GM12878 (cell line): ENCODE results near the gene DUSP15. TPM values are rescaled to one million over a fixed set of nuclear protein-coding genes. Genes with fewer than 3 reads are reported as not detected.
A peak's percentile ranks its signal among the peaks of the same experiment; 100 is the strongest.

ENCODE experiments used
- ATAC-seq: fragments of 200-7000 bp; cut with Tn5 transposase; 3 replicates; pipeline ENCODE4 v1.9.1; 2020; ENCODE audit warnings: mild to moderate bottlenecking, moderate library complexity
- BruUV-seq: library from RNA; stranded (reverse); fragments of 400-500 nt; replicated peaks from 2 replicates; lab custom pipeline; 2021; lab: Mats Ljungman, UMichigan
- CTCF ChIA-PET: fragments of 300-600 bp; sonication (Branson Sonifier 250); formaldehyde crosslinking; extraction: SDS; loops from one replicate; lab custom pipeline; 2021; ENCODE audit warnings: inconsistent platforms; lab: Yijun Ruan, JAX
- POLR2A ChIA-PET: fragments of 350-600 bp; formaldehyde crosslinking; extraction: SDS; loops from one replicate; lab custom pipeline; 2021; ENCODE audit warnings: inconsistent platforms; lab: Charles Lee
- RAD21 ChIA-PET: fragments of 300-600 bp; sonication (Branson Sonifier 250); formaldehyde crosslinking; loops from one replicate; lab custom pipeline; 2023; ENCODE audit warnings: antibody characterized with exemption; ENCODE audit not compliant: unreplicated experiment; lab: Charles Lee
- SMC1A ChIA-PET: fragments of 300-600 bp; sonication (Branson Sonifier 250); formaldehyde crosslinking; loops from one replicate; lab custom pipeline; 2023; ENCODE audit not compliant: unreplicated experiment, uncharacterized antibody; lab: Charles Lee
- DNase-seq: peaks from one replicate; pipeline ENCODE4 v3.0.0-alpha.2; 2011; ENCODE audit warnings: low read depth, low spot score
- FAIRE-seq: peaks from 3 replicates; lab custom pipeline; 2011; peaks lifted over from hg19 to GRCh38; lab: Jason Lieb, UNC
- H2AFZ ChIP-seq: 2 replicates; pipeline ENCODE4 v1.6.0; 2011; ENCODE audit warnings: low read depth, low read length, control low read depth; ENCODE audit not compliant: control insufficient read depth
- H3K27ac ChIP-seq: 2 replicates; pipeline ENCODE4 v1.5.1; 2011; ENCODE audit warnings: control low read depth; ENCODE audit not compliant: control insufficient read depth, insufficient read depth
- H3K27me3 ChIP-seq, 2 experiments: replicated peaks in 1 of 2; 2 replicates each; pipeline versions ENCODE4 v1.6.0 to v1.6.1; 2011; ENCODE audit warnings: low read length in 1 of 2; ENCODE audit not compliant: control insufficient read depth in 2 of 2, insufficient read depth in 2 of 2
- H3K36me3 ChIP-seq, 2 experiments: 2 replicates each; pipeline ENCODE4 v1.5.1; 2011; ENCODE audit warnings: low read length in 1 of 2; ENCODE audit not compliant: control insufficient read depth in 2 of 2, insufficient read depth in 2 of 2
- H3K4me1 ChIP-seq: 2 replicates; pipeline ENCODE4 v1.6.1; 2011; ENCODE audit warnings: mild to moderate bottlenecking, low read length, moderate library complexity, mixed read lengths; ENCODE audit not compliant: control insufficient read depth, insufficient read depth
- H3K4me2 ChIP-seq: 2 replicates; pipeline ENCODE4 v1.6.0; 2011; ENCODE audit warnings: control low read depth; ENCODE audit not compliant: control insufficient read depth, insufficient read depth
- H3K4me3 ChIP-seq: fragments of 200-600 bp; sonication (generic); 2 replicates; pipeline ENCODE4 v1.5.1; 2016
- H3K79me2 ChIP-seq: 2 replicates; pipeline ENCODE4 v1.6.0; 2011; ENCODE audit warnings: low read length; ENCODE audit not compliant: control insufficient read depth, insufficient read depth
- H3K9ac ChIP-seq: 2 replicates; pipeline ENCODE4 v1.8.0; 2011; ENCODE audit warnings: low read length, control low read depth, mixed read lengths; ENCODE audit not compliant: control insufficient read depth, insufficient read depth
- H3K9me3 ChIP-seq: replicated peaks from 3 replicates; pipeline ENCODE4 v1.5.1; 2011; ENCODE audit warnings: mild to moderate bottlenecking, low read length; ENCODE audit not compliant: control insufficient read depth, insufficient read depth
- H4K20me1 ChIP-seq: 2 replicates; pipeline ENCODE4 v1.6.0; 2011; ENCODE audit not compliant: control insufficient read depth, insufficient read depth
- ATF7 ChIP-seq: fragments of 450-650 bp; IDR thresholded peaks from 2 replicates; pipeline ENCODE4 v1.6.1; 2016; ENCODE audit warnings: low read depth, mild to moderate bottlenecking
- BHLHE40 ChIP-seq, 2 experiments: fragments of 450-650 bp in 1 of 2; IDR thresholded peaks; 2 replicates each; pipeline ENCODE4 v1.6.1; 2011 to 2017; ENCODE audit warnings: low read depth in 2 of 2, borderline replicate concordance in 1 of 2, improper control_type of control experiment in 1 of 2, low read length in 1 of 2, mild to moderate bottlenecking in 1 of 2
- CHD2 ChIP-seq: IDR thresholded peaks from 2 replicates; pipeline ENCODE4 v1.6.1; 2011; ENCODE audit warnings: low read depth, low read length, improper control_type of control experiment, borderline replicate concordance
- DPF2 ChIP-seq: fragments of 450-650 bp; IDR thresholded peaks from 2 replicates; pipeline ENCODE4 v1.6.1; 2017; ENCODE audit warnings: mild to moderate bottlenecking
- ELK1 ChIP-seq: IDR thresholded peaks from 2 replicates; pipeline ENCODE4 v1.6.1; 2012; ENCODE audit warnings: low read depth, low read length, improper control_type of control experiment
- FOXK2 ChIP-seq: fragments of 450-650 bp; IDR thresholded peaks from 2 replicates; pipeline ENCODE4 v1.6.1; 2017; ENCODE audit warnings: mild to moderate bottlenecking, moderate library complexity
- IKZF1 ChIP-seq: fragments of 450-650 bp; conservative IDR thresholded peaks from 2 replicates; pipeline ENCODE4 v1.6.1; 2017; ENCODE audit warnings: antibody characterized with exemption, mild to moderate bottlenecking
- JUND ChIP-seq: IDR thresholded peaks from 2 replicates; pipeline ENCODE4 v1.6.1; 2012; ENCODE audit warnings: low read depth, mild to moderate bottlenecking, low read length, improper control_type of control experiment, moderate library complexity
- MLLT1 ChIP-seq: fragments of 450-650 bp; IDR thresholded peaks from 2 replicates; pipeline ENCODE4 v1.6.1; 2016; ENCODE audit warnings: mild to moderate bottlenecking
- MTA2 ChIP-seq: fragments of 450-650 bp; IDR thresholded peaks from 2 replicates; pipeline ENCODE4 v1.6.1; 2016; ENCODE audit warnings: low read depth, mild to moderate bottlenecking, moderate library complexity
- NR2F1 ChIP-seq: fragments of 450-650 bp; conservative IDR thresholded peaks from 2 replicates; pipeline ENCODE4 v1.6.1; 2017; ENCODE audit warnings: mild to moderate bottlenecking
- RB1 ChIP-seq: fragments of 450-650 bp; formaldehyde crosslinking; IDR thresholded peaks from 2 replicates; pipeline ENCODE4 v1.6.1; 2017; ENCODE audit warnings: mild to moderate bottlenecking, borderline replicate concordance
- RUNX3 ChIP-seq: IDR thresholded peaks from 2 replicates; pipeline ENCODE4 v1.6.1; 2012; ENCODE audit warnings: low read length, inconsistent platforms
- TAF1 ChIP-seq: IDR thresholded peaks from 2 replicates; pipeline ENCODE4 v1.6.1; 2011; ENCODE audit warnings: mild to moderate bottlenecking, low read depth, low read length, borderline replicate concordance
- TCF12 ChIP-seq: IDR thresholded peaks from 2 replicates; pipeline ENCODE4 v1.6.1; 2011; ENCODE audit warnings: low read depth, mild to moderate bottlenecking, low read length
- TCF3 ChIP-seq: IDR thresholded peaks from 2 replicates; pipeline ENCODE4 v1.6.1; 2012; ENCODE audit warnings: low read depth, mild to moderate bottlenecking, low read length, borderline replicate concordance; ENCODE audit not compliant: insufficient read depth
- ZNF217 ChIP-seq: fragments of 450-650 bp; IDR thresholded peaks from 2 replicates; pipeline ENCODE4 v1.6.1; 2017; ENCODE audit warnings: antibody characterized with exemption, mild to moderate bottlenecking
- ZNF24 ChIP-seq: fragments of 450-650 bp; IDR thresholded peaks from 2 replicates; pipeline ENCODE4 v1.6.1; 2017; ENCODE audit warnings: antibody characterized with exemption, mild to moderate bottlenecking
- WGBS: methylation state at CpG from one replicate; pipeline ENCODE4 v1.1.6; 2016; ENCODE audit warnings: low lambda C conversion rate; ENCODE audit not compliant: insufficient replicate concordance, insufficient coverage; ENCODE audit errors: missing lambda C conversion rate; 5-methylcytosine and 5-hydroxymethylcytosine counted together
- in situ Hi-C: fragments of 300-500 bp; cut with MboI; formaldehyde crosslinking; loops from 9 replicates; pipeline ENCODE4 v1.14.3; 2018; ENCODE audit warnings: mixed read lengths
- intact Hi-C: fragments of 100-400 bp; cut with micrococcal nuclease; formaldehyde crosslinking; loops from one replicate; pipeline ENCODE4 v1.14.2; 2022; ENCODE audit not compliant: unreplicated experiment
- polyA plus RNA-seq, 11 experiments: library from polyadenylated mRNA; depleted of rRNA in 4 of 11; unstranded in 6 of 11; stranded (reverse) in 5 of 11; fragments of >200 nt; fragmentation: Nextera tagmentation in 4 of 11; fragmentation: Illumina TruSeq in 1 of 11; extraction: Ambion mirVana in 4 of 11; extraction: Trizol in 1 of 11; gene quantifications; 1 replicate in 1 of 11; 2 replicates in 10 of 11; pipeline versions ENCODE4 v1.2.1 to v1.2.3, GENCODE V29; 2011 to 2016; ENCODE audit warnings: inconsistent platforms in 2 of 11, missing spikeins in 2 of 11, low read depth in 1 of 11
- total RNA-seq, 4 experiments: library from RNA; depleted of rRNA in 3 of 4; stranded (reverse); fragments of >200 nt in 3 of 4; fragmentation: Illumina TruSeq in 1 of 4; extraction: Trizol in 1 of 4; gene quantifications; 2 replicates each; pipeline versions ENCODE4 v1.2.1 to v1.2.3, GENCODE V29; 2013 to 2021
- TF ChIP-seq, protein P1 (sequence below): IDR thresholded peaks from 2 replicates; pipeline ENCODE4 v1.6.1; 2011; ENCODE audit warnings: mild to moderate bottlenecking, low read depth, low read length, moderate library complexity; ENCODE audit not compliant: insufficient replicate concordance

The DUSP15 gene
- total and polyA plus RNA-seq, 10 of the 15 experiments (the other 5 are each of a cell fraction or from before 2014, with no cell fraction given) = 0.06 to 2.5 (median 0.67) TPM; not detected in 1

- no peaks in the 10 kb centered on the region; a peak in 1 of 4 replicates for H3K36me3 ChIP-seq
- H3K4me3 ChIP-seq = no peak overlapping the region
- SMC1A ChIA-PET = interaction anchor here (0.7 to 2.9 kb wide), 4 partner anchors 11 to 256 kb away, joined by 3 to 13 read pairs (median 4); no protein-coding TSS in a partner anchor
- peak; percentile 23 for DNase-seq
- peak; percentile 41 for FAIRE-seq
- CTCF ChIA-PET = interaction anchor here (1.3 to 5.7 kb wide), 4 partner anchors 11 to 59 kb away, joined by 3 to 37 read pairs (median 24); no protein-coding TSS in a partner anchor
- H3K4me1 ChIP-seq = peaks cover 8% of the 10 kb centered on the region; the same call in 1 of the 2 replicates
- no peaks in the 10 kb centered on the region for H3K79me2 ChIP-seq
- no TSS peak for BruUV-seq
- H3K9ac ChIP-seq = no peak overlapping the region
- in situ Hi-C loops (no loop called here), intact Hi-C loops (no loop called here)
- no peak overlapping the region for H2AFZ ChIP-seq
- 10% methylated on average over 14 of the region's 14 CpGs for WGBS
- no peaks in the 10 kb centered on the region for H3K27me3 ChIP-seq
- no peak overlapping the region for H3K27ac ChIP-seq
- POLR2A ChIA-PET = no interaction called here
- RAD21 ChIA-PET = no interaction called here
- H3K9me3 ChIP-seq = no peaks in the 10 kb centered on the region
- peak; percentile 88 for ATAC-seq
- H3K4me2 ChIP-seq = no peak overlapping the region; the same call in 1 of the 2 replicates
- H4K20me1 ChIP-seq = no peaks in the 10 kb centered on the region
- 0 out of 2 replicates have a peak, but pooled peaks have one; percentile 22 for TF ChIP-seq MLLT1
- TF ChIP-seq TAF1 = no peak
- TF ChIP-seq CHD2 = peak; percentile 53; the same call in 1 of the 2 replicates
- peak; percentile 61 for TF ChIP-seq IKZF1
- peak; percentile 76; the same call in 1 of the 2 replicates for TF ChIP-seq JUND
- TF ChIP-seq, protein P1, sequence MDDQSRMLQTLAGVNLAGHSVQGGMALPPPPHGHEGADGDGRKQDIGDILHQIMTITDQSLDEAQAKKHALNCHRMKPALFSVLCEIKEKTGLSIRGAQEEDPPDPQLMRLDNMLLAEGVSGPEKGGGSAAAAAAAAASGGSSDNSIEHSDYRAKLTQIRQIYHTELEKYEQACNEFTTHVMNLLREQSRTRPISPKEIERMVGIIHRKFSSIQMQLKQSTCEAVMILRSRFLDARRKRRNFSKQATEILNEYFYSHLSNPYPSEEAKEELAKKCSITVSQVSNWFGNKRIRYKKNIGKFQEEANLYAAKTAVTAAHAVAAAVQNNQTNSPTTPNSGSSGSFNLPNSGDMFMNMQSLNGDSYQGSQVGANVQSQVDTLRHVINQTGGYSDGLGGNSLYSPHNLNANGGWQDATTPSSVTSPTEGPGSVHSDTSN = no peak
- 0 out of 2 replicates have a peak, but pooled peaks have one; percentile 40 for TF ChIP-seq FOXK2
- TF ChIP-seq ZNF24 = peak; percentile 70; the same call in 1 of the 2 replicates
- TF ChIP-seq TCF12 = peak; percentile 75; the same call in 1 of the 2 replicates
- 0 out of 2 replicates have a peak, but pooled peaks have one; percentile 20 for TF ChIP-seq MTA2
- TF ChIP-seq TCF3 = peak; percentile 68; the same call in 1 of the 2 replicates
- peak in 1 of 2 experiments; percentile 43; a peak in 2 of 4 replicates for TF ChIP-seq BHLHE40 (IDR thresholded peaks at IDR 0.05; ENCODE audit: borderline replicate concordance in 1 of 2, low read depth in 2 of 2, low read length in 1 of 2)
- TF ChIP-seq RUNX3 = peak; percentile 80
- no peak for TF ChIP-seq ELK1
- TF ChIP-seq DPF2 = peak; percentile 60; the same call in 1 of the 2 replicates
- TF ChIP-seq NR2F1 = 0 out of 2 replicates have a peak, but pooled peaks have one; percentile 43
- TF ChIP-seq RB1 = no peak
- TF ChIP-seq ZNF217 = peak; percentile 54; the same call in 1 of the 2 replicates
- TF ChIP-seq ATF7 = peak; percentile 45; the same call in 1 of the 2 replicates
These were observed 34.1 kb downstream of the DUSP15 start for GRCh38 chr20:31835977-31836852.
